GM12878 (cell line): ENCODE data around the gene RNASE9. TPM values are rescaled to one million over a fixed set of nuclear protein-coding genes. Genes with fewer than 3 reads are reported as not detected.

Experiments used
- ATAC-seq: fragments of 200-7000 bp; cut with Tn5 transposase; 3 replicates; pipeline ENCODE4 v1.9.1; 2020; ENCODE audit warnings: mild to moderate bottlenecking, moderate library complexity
- BruUV-seq: library from RNA; stranded (reverse); fragments of 400-500 nt; replicated peaks from 2 replicates; lab custom pipeline; 2021; lab: Mats Ljungman, UMichigan
- CTCF ChIA-PET: fragments of 300-600 bp; sonication (Branson Sonifier 250); formaldehyde crosslinking; extraction: SDS; loops from one replicate; lab custom pipeline; 2021; ENCODE audit warnings: inconsistent platforms; lab: Yijun Ruan, JAX
- POLR2A ChIA-PET: fragments of 350-600 bp; formaldehyde crosslinking; extraction: SDS; loops from one replicate; lab custom pipeline; 2021; ENCODE audit warnings: inconsistent platforms; lab: Charles Lee
- RAD21 ChIA-PET: fragments of 300-600 bp; sonication (Branson Sonifier 250); formaldehyde crosslinking; loops from one replicate; lab custom pipeline; 2023; ENCODE audit warnings: antibody characterized with exemption; ENCODE audit not compliant: unreplicated experiment; lab: Charles Lee
- SMC1A ChIA-PET: fragments of 300-600 bp; sonication (Branson Sonifier 250); formaldehyde crosslinking; loops from one replicate; lab custom pipeline; 2023; ENCODE audit not compliant: unreplicated experiment, uncharacterized antibody; lab: Charles Lee
- DNase-seq: peaks from one replicate; pipeline ENCODE4 v3.0.0-alpha.2; 2011; ENCODE audit warnings: low read depth, low spot score
- FAIRE-seq: peaks from 3 replicates; lab custom pipeline; 2011; peaks lifted over from hg19 to GRCh38; lab: Jason Lieb, UNC
- H2AFZ ChIP-seq: 2 replicates; pipeline ENCODE4 v1.6.0; 2011; ENCODE audit warnings: low read depth, low read length, control low read depth; ENCODE audit not compliant: control insufficient read depth
- H3K27ac ChIP-seq: 2 replicates; pipeline ENCODE4 v1.5.1; 2011; ENCODE audit warnings: control low read depth; ENCODE audit not compliant: control insufficient read depth, insufficient read depth
- H3K27me3 ChIP-seq, 2 experiments: replicated peaks in 1 of 2; 2 replicates each; pipeline versions ENCODE4 v1.6.0 to v1.6.1; 2011; ENCODE audit warnings: low read length in 1 of 2; ENCODE audit not compliant: control insufficient read depth in 2 of 2, insufficient read depth in 2 of 2
- H3K36me3 ChIP-seq, 2 experiments: 2 replicates each; pipeline ENCODE4 v1.5.1; 2011; ENCODE audit warnings: low read length in 1 of 2; ENCODE audit not compliant: control insufficient read depth in 2 of 2, insufficient read depth in 2 of 2
- H3K4me1 ChIP-seq: 2 replicates; pipeline ENCODE4 v1.6.1; 2011; ENCODE audit warnings: mild to moderate bottlenecking, low read length, moderate library complexity, mixed read lengths; ENCODE audit not compliant: control insufficient read depth, insufficient read depth
- H3K4me2 ChIP-seq: 2 replicates; pipeline ENCODE4 v1.6.0; 2011; ENCODE audit warnings: control low read depth; ENCODE audit not compliant: control insufficient read depth, insufficient read depth
- H3K4me3 ChIP-seq: fragments of 200-600 bp; sonication (generic); 2 replicates; pipeline ENCODE4 v1.5.1; 2016
- H3K79me2 ChIP-seq: 2 replicates; pipeline ENCODE4 v1.6.0; 2011; ENCODE audit warnings: low read length; ENCODE audit not compliant: control insufficient read depth, insufficient read depth
- H3K9ac ChIP-seq: 2 replicates; pipeline ENCODE4 v1.8.0; 2011; ENCODE audit warnings: low read length, control low read depth, mixed read lengths; ENCODE audit not compliant: control insufficient read depth, insufficient read depth
- H3K9me3 ChIP-seq: replicated peaks from 3 replicates; pipeline ENCODE4 v1.5.1; 2011; ENCODE audit warnings: mild to moderate bottlenecking, low read length; ENCODE audit not compliant: control insufficient read depth, insufficient read depth
- H4K20me1 ChIP-seq: 2 replicates; pipeline ENCODE4 v1.6.0; 2011; ENCODE audit not compliant: control insufficient read depth, insufficient read depth
- E4F1 ChIP-seq: fragments of 450-650 bp; IDR thresholded peaks from 2 replicates; pipeline ENCODE4 v1.6.1; 2018; ENCODE audit warnings: borderline replicate concordance, mild to moderate bottlenecking; ENCODE audit not compliant: partially characterized antibody
- HDAC6 ChIP-seq: fragments of 200-600 bp; sonication (generic); IDR thresholded peaks from one replicate; pipeline ENCODE4 v1.8.0; 2017; ENCODE audit warnings: antibody characterized with exemption; ENCODE audit not compliant: unreplicated experiment
- NR2C2 ChIP-seq: IDR thresholded peaks from 2 replicates; pipeline ENCODE4 v1.6.1; 2011; ENCODE audit warnings: borderline replicate concordance, low read depth; ENCODE audit not compliant: control insufficient read depth, insufficient read length
- PAX8 ChIP-seq: fragments of 450-650 bp; IDR thresholded peaks from 2 replicates; pipeline ENCODE4 v1.6.1; 2017; ENCODE audit warnings: mild to moderate bottlenecking, moderate library complexity
- POLR2AphosphoS5 ChIP-seq: IDR thresholded peaks from 2 replicates; pipeline ENCODE4 v1.6.1; 2011; ENCODE audit warnings: mild to moderate bottlenecking, low read length, inconsistent platforms
- SMAD5 ChIP-seq: IDR thresholded peaks from 2 replicates; pipeline ENCODE4 v1.6.1; 2016; ENCODE audit warnings: antibody characterized with exemption, low read depth
- SREBF1 ChIP-seq: IDR thresholded peaks from 2 replicates; pipeline ENCODE4 v1.6.1; 2012; ENCODE audit warnings: mild to moderate bottlenecking, low read length
- ZBTB4 ChIP-seq: fragments of 450-650 bp; formaldehyde crosslinking; IDR thresholded peaks from 2 replicates; pipeline ENCODE4 v1.4.0; 2022; ENCODE audit warnings: mild to moderate bottlenecking, moderate library complexity
- WGBS: methylation state at CpG from one replicate; pipeline ENCODE4 v1.1.6; 2016; ENCODE audit warnings: low lambda C conversion rate; ENCODE audit not compliant: insufficient replicate concordance, insufficient coverage; ENCODE audit errors: missing lambda C conversion rate; 5-methylcytosine and 5-hydroxymethylcytosine counted together
- in situ Hi-C: fragments of 300-500 bp; cut with MboI; formaldehyde crosslinking; loops from 9 replicates; pipeline ENCODE4 v1.14.3; 2018; ENCODE audit warnings: mixed read lengths
- intact Hi-C: fragments of 100-400 bp; cut with micrococcal nuclease; formaldehyde crosslinking; loops from one replicate; pipeline ENCODE4 v1.14.2; 2022; ENCODE audit not compliant: unreplicated experiment
- polyA plus RNA-seq, 11 experiments: library from polyadenylated mRNA; depleted of rRNA in 4 of 11; unstranded in 6 of 11; stranded (reverse) in 5 of 11; fragments of >200 nt; fragmentation: Nextera tagmentation in 4 of 11; fragmentation: Illumina TruSeq in 1 of 11; extraction: Ambion mirVana in 4 of 11; extraction: Trizol in 1 of 11; gene quantifications; 1 replicate in 1 of 11; 2 replicates in 10 of 11; pipeline versions ENCODE4 v1.2.1 to v1.2.3, GENCODE V29; 2011 to 2016; ENCODE audit warnings: inconsistent platforms in 2 of 11, missing spikeins in 2 of 11, low read depth in 1 of 11
- total RNA-seq, 4 experiments: library from RNA; depleted of rRNA in 3 of 4; stranded (reverse); fragments of >200 nt in 3 of 4; fragmentation: Illumina TruSeq in 1 of 4; extraction: Trizol in 1 of 4; gene quantifications; 2 replicates each; pipeline versions ENCODE4 v1.2.1 to v1.2.3, GENCODE V29; 2013 to 2021

Gene RNASE9
- total and polyA plus RNA-seq, 10 of the 15 experiments (the other 5 are each of a cell fraction or from before 2014, with no cell fraction given), result not detected

- no peak for TF ChIP-seq HDAC6
- no peak for TF ChIP-seq E4F1
- no peak for TF ChIP-seq NR2C2
- no peak for TF ChIP-seq PAX8
- no peak for TF ChIP-seq SREBF1
These were observed 3.7 kb upstream of the RNASE9 start (continued) for GRCh38 chr14:20564501-20564997.

- H3K36me3 ChIP-seq, result no peaks in the 10 kb centered on the region
- ChIA-PET POLR2A (no interaction called here), CTCF (no interaction called here), SMC1A (no interaction called here)
- H3K9ac ChIP-seq, result no peak overlapping the region
- no peak overlapping the region for H3K27ac ChIP-seq
- H3K4me2 ChIP-seq, result no peak overlapping the region
- no TSS peak for BruUV-seq
- in situ Hi-C loops (no loop called here), intact Hi-C loops (no loop called here)
- no peaks in the 10 kb centered on the region for H3K27me3 ChIP-seq
- DNase-seq, result no peak
- no peaks in the 10 kb centered on the region; the same call in 1 of the 3 replicates for H3K9me3 ChIP-seq
- H3K79me2 ChIP-seq, result no peaks in the 10 kb centered on the region
- no peak overlapping the region for H2AFZ ChIP-seq
- no peaks in the 10 kb centered on the region for H4K20me1 ChIP-seq
- TF ChIP-seq SMAD5, result no peak
- no peak for TF ChIP-seq POLR2AphosphoS5
- no peak for TF ChIP-seq ZBTB4 (CRISPR knock-in tag)
- TF ChIP-seq, all 136 proteins: peak for 0
- whole genome bisulfite sequencing, result 25% methylated on average over 1 of the region's 1 CpG
- FAIRE-seq (no peak), ATAC-seq (no peak)
- Histone ChIP-seq H3K4me3 (no peak overlapping the region), H3K4me1 (no peaks in the 10 kb centered on the region)
- RAD21 ChIA-PET, result no interaction called here
These were observed 3.1 kb upstream of the RNASE9 start for GRCh38 chr14:20563971-20564370.
